H9 (cell line): ENCODE results near the gene DNAJB6. TPM values are rescaled to one million over a fixed set of nuclear protein-coding genes. Genes with fewer than 3 reads are reported as not detected.
A peak's percentile ranks its signal among the peaks of the same experiment; 100 is the strongest.

ENCODE experiments used
- DNase-seq: peaks from one replicate; pipeline ENCODE4 v3.0.0-alpha.2; 2017
- H2AFZ ChIP-seq: one replicate; pipeline ENCODE4 v1.6.1; 2013; ENCODE audit warnings: mild to moderate bottlenecking, low read length, control low read depth, moderate library complexity
- H2AK5ac ChIP-seq: 2 replicates; pipeline ENCODE4 v1.6.1; 2013; ENCODE audit warnings: low read length, control low read depth, mixed read lengths; ENCODE audit not compliant: insufficient read length
- H2BK120ac ChIP-seq: one replicate; pipeline ENCODE4 v1.6.1; 2013; ENCODE audit warnings: low read depth, mild to moderate bottlenecking, low read length, control low read depth, inconsistent platforms; ENCODE audit not compliant: poor library complexity, severe bottlenecking
- H2BK12ac ChIP-seq: 2 replicates; pipeline ENCODE4 v1.6.1; 2013; ENCODE audit warnings: low read length, control low read depth, mixed read lengths, low read depth; ENCODE audit not compliant: insufficient read length
- H2BK15ac ChIP-seq: 2 replicates; pipeline ENCODE4 v1.6.1; 2013; ENCODE audit warnings: low read depth, low read length, control low read depth
- H2BK20ac ChIP-seq: one replicate; pipeline ENCODE4 v1.6.1; 2013; ENCODE audit warnings: low read depth, mild to moderate bottlenecking, low read length, control low read depth, inconsistent platforms; ENCODE audit not compliant: poor library complexity, severe bottlenecking
- H2BK5ac ChIP-seq: 2 replicates; pipeline ENCODE4 v1.6.1; 2013; ENCODE audit warnings: low read length, control low read depth, mixed read lengths; ENCODE audit not compliant: insufficient read length
- H3K14ac ChIP-seq: 2 replicates; pipeline ENCODE4 v1.6.1; 2013; ENCODE audit warnings: low read length, control low read depth; ENCODE audit not compliant: insufficient read depth
- H3K18ac ChIP-seq: 2 replicates; pipeline ENCODE4 v1.6.1; 2013; ENCODE audit warnings: low read depth, mild to moderate bottlenecking, mixed read lengths, low read length, control low read depth; ENCODE audit not compliant: insufficient read length
- H3K23ac ChIP-seq: 2 replicates; pipeline ENCODE4 v1.6.1; 2013; ENCODE audit warnings: low read length, control low read depth, mixed read lengths, low read depth; ENCODE audit not compliant: insufficient read length
- H3K23me2 ChIP-seq: 2 replicates; pipeline ENCODE4 v1.6.1; 2013; ENCODE audit warnings: low read depth, mild to moderate bottlenecking, mixed read lengths, low read length, control low read depth; ENCODE audit not compliant: insufficient read length, poor library complexity, severe bottlenecking
- H3K27ac ChIP-seq: 2 replicates; pipeline ENCODE4 v1.5.1; 2013; ENCODE audit warnings: low read length, control low read depth, mixed read lengths, low read depth; ENCODE audit not compliant: insufficient read length
- H3K27me3 ChIP-seq: 2 replicates; pipeline ENCODE4 v1.6.1; 2013; ENCODE audit warnings: low read length, control low read depth, inconsistent platforms; ENCODE audit not compliant: insufficient read depth
- H3K4ac ChIP-seq: 2 replicates; pipeline ENCODE4 v1.6.1; 2013; ENCODE audit warnings: low read depth, mild to moderate bottlenecking, control low read depth, inconsistent platforms, low read length, moderate library complexity
- H3K4me1 ChIP-seq: 2 replicates; pipeline ENCODE4 v1.6.1; 2013; ENCODE audit warnings: low read length, control low read depth, inconsistent platforms; ENCODE audit not compliant: insufficient read depth
- H3K4me2 ChIP-seq: 2 replicates; pipeline ENCODE4 v1.6.1; 2013; ENCODE audit warnings: low read length, control low read depth, mixed read lengths; ENCODE audit not compliant: insufficient read length, insufficient read depth
- H3K56ac ChIP-seq: 2 replicates; pipeline ENCODE4 v1.6.1; 2013; ENCODE audit warnings: low read depth, mild to moderate bottlenecking, mixed read lengths, low read length, control low read depth; ENCODE audit not compliant: insufficient read length
- H3K79me1 ChIP-seq: 2 replicates; pipeline ENCODE4 v1.6.1; 2013; ENCODE audit warnings: low read depth, mild to moderate bottlenecking, moderate library complexity, low read length, control low read depth, inconsistent platforms; ENCODE audit not compliant: insufficient read depth, poor library complexity, severe bottlenecking
- H3K79me2 ChIP-seq: 2 replicates; pipeline ENCODE4 v1.6.1; 2013; ENCODE audit warnings: low read length, control low read depth, inconsistent platforms; ENCODE audit not compliant: insufficient read depth
- H3K9ac ChIP-seq: 2 replicates; pipeline ENCODE4 v1.6.1; 2013; ENCODE audit warnings: low read length, control low read depth, mixed read lengths; ENCODE audit not compliant: insufficient read length; ENCODE audit errors: extremely low read depth
- H3K9me3 ChIP-seq: one replicate; pipeline ENCODE4 v1.6.1; 2013; ENCODE audit warnings: low read depth, low read length, inconsistent platforms; ENCODE audit not compliant: control insufficient read depth
- H3T11ph ChIP-seq: one replicate; pipeline ENCODE4 v1.6.1; 2013; ENCODE audit warnings: mild to moderate bottlenecking, low read length, control low read depth, inconsistent platforms
- H4K20me1 ChIP-seq: one replicate; pipeline ENCODE4 v1.6.1; 2013; ENCODE audit not compliant: control insufficient read depth, insufficient read length, insufficient read depth
- H4K5ac ChIP-seq: 2 replicates; pipeline ENCODE4 v1.6.1; 2013; ENCODE audit warnings: low read depth, mild to moderate bottlenecking, mixed read lengths, low read length, control low read depth; ENCODE audit not compliant: insufficient read length
- H4K8ac ChIP-seq: replicated peaks from 2 replicates; pipeline ENCODE4 v1.6.1; 2013; ENCODE audit warnings: low read length, control low read depth, mixed read lengths, low read depth; ENCODE audit not compliant: insufficient read length
- H4K91ac ChIP-seq: 2 replicates; pipeline ENCODE4 v1.6.1; 2013; ENCODE audit warnings: low read depth, mild to moderate bottlenecking, moderate library complexity, mixed read lengths, low read length, control low read depth; ENCODE audit not compliant: insufficient read length
- H3K27ac Mint-ChIP-seq, 3 experiments: 2 replicates in 2 of 3; 3 replicates in 1 of 3; pipeline ENCODE4 v1.8.0; 2020 to 2021; ENCODE audit warnings: mixed read lengths in 3 of 3, mild to moderate bottlenecking in 1 of 3, moderate library complexity in 1 of 3
- H3K27me3 Mint-ChIP-seq: 2 replicates; pipeline ENCODE4 v1.8.0; 2021; ENCODE audit warnings: low read depth, mild to moderate bottlenecking, moderate library complexity, mixed read lengths
- H3K36me3 Mint-ChIP-seq, 3 experiments: 2 replicates in 2 of 3; 3 replicates in 1 of 3; pipeline ENCODE4 v1.8.0; 2020 to 2021; ENCODE audit warnings: low read depth in 3 of 3, mixed read lengths in 3 of 3; ENCODE audit not compliant: insufficient read depth in 1 of 3
- H3K4me1 Mint-ChIP-seq, 2 experiments: 2 replicates each; pipeline ENCODE4 v1.8.0; 2020; ENCODE audit warnings: mixed read lengths in 2 of 2
- H3K4me3 Mint-ChIP-seq, 2 experiments: 2 replicates in 1 of 2; 3 replicates in 1 of 2; pipeline ENCODE4 v1.8.0; 2020 to 2021; ENCODE audit warnings: mild to moderate bottlenecking in 2 of 2, mixed read lengths in 2 of 2, moderate library complexity in 1 of 2
- H3K9me3 Mint-ChIP-seq, 2 experiments: 2 replicates in 1 of 2; 3 replicates in 1 of 2; pipeline ENCODE4 v1.8.0; 2020; ENCODE audit warnings: mild to moderate bottlenecking in 2 of 2, mixed read lengths in 2 of 2, moderate library complexity in 1 of 2
- CTCF ChIP-seq: fragments of 200-600 bp; sonication (generic); conservative IDR thresholded peaks from 3 replicates; pipeline ENCODE4 v1.8.0; 2021; ENCODE audit warnings: antibody characterized with exemption, mild to moderate bottlenecking
- WGBS: extraction: QIAGEN DNeasy Blood & Tissue Kit; methylation state at CpG from one replicate; pipeline ENCODE4 v1.1.7; 2013; ENCODE audit warnings: missing lambda C conversion rate, low lambda C conversion rate, mixed read lengths; ENCODE audit not compliant: insufficient read length; ENCODE audit errors: extremely low coverage; 5-methylcytosine and 5-hydroxymethylcytosine counted together
- total RNA-seq: library from RNA; stranded (reverse); gene quantifications from 2 replicates; pipeline ENCODE4 v1.2.1, GENCODE V29; 2021

Gene DNAJB6
- total RNA-seq, 1 experiment from 2014 or later = 215 TPM

GRCh38 chr7:157292258-157292657 is 44.5 kb upstream of the DNAJB6 start:
- Histone ChIP-seq H3K4me2 (no peak overlapping the region), H3K56ac (no peak overlapping the region), H2BK120ac (no peak overlapping the region), H3K79me1 (no peaks in the 10 kb centered on the region), H3K9ac (no peak overlapping the region), H4K8ac (no peak overlapping the region), H3K79me2 (no peaks in the 10 kb centered on the region), H4K91ac (no peak overlapping the region), H2BK20ac (no peak overlapping the region), H3T11ph (no peak overlapping the region), H2BK12ac (no peak overlapping the region), H3K18ac (no peak overlapping the region), H2BK5ac (no peak overlapping the region), H2AK5ac (no peak overlapping the region), H3K23me2 (no peaks in the 10 kb centered on the region), H3K4ac (no peak overlapping the region), H3K4me1 (no peaks in the 10 kb centered on the region), H3K14ac (no peak overlapping the region), H4K5ac (no peak overlapping the region), H3K27me3 (no peaks in the 10 kb centered on the region), H3K23ac (no peak overlapping the region), H3K9me3 (peaks cover 6% of the 10 kb centered on the region), H2AFZ (no peak overlapping the region), H2BK15ac (no peak overlapping the region), H4K20me1 (no peaks in the 10 kb centered on the region), H3K27ac (no peak overlapping the region)
- no peak for TF ChIP-seq CTCF
- Mint-ChIP-seq H3K4me1 (peaks cover 2 to 13% of the 10 kb centered on the region in 2 experiments; a peak in 3 of 4 replicates), H3K36me3 (peaks cover 5 to 13% (median 10%) of the 10 kb centered on the region in 3 experiments), H3K4me3 (no peak overlapping the region), H3K27me3 (no peaks in the 10 kb centered on the region; the same call in 1 of the 2 replicates), H3K27ac (peak overlapping the region in 1 of 3 experiments; percentile 10; a peak in 3 of 7 replicates), H3K9me3 (peaks cover 13 to 14% of the 10 kb centered on the region in 2 experiments)
- no peak for DNase-seq
- no CpG with 5 or more reads among the region's 9 CpGs for WGBS
